Measurements from ENCODE around the gene MTERF4.

MTERF4 gene

DNA sequence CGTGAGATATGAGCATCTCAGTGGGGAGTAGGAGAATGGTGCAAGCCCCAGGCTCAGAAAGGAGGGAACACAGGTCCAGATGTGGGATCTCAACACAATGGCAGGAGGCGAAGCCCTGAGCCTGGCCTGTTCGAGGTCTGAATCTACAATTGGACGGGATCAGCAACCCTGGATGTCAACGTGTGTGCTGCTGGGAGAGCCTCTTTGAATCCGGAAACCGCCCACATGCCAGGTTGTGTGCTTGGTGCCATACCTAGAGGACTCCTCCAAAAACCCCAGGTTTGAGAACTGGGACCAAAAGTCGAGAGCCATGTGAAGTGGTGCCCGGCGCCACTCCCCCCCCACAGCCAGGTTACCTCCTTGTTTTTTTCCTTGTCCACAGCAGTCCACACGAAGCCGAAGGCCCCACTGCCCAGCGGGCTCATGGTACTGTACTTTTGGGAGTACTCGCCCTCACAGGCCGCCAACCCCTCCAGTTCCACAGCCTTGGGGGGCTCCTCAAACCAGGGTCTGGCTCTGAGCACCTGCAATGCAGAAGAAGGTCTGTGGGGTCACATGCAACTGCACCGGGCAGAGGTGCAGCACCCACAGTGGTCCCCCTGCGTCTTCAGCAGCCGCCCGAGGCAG, 20.4 kb upstream of the MTERF4 start:
- H3K27ac ChIP-seq, result no peak overlapping the region
- CTCF ChIA-PET, result no interaction called here
- TF ChIP-seq, protein P1, sequence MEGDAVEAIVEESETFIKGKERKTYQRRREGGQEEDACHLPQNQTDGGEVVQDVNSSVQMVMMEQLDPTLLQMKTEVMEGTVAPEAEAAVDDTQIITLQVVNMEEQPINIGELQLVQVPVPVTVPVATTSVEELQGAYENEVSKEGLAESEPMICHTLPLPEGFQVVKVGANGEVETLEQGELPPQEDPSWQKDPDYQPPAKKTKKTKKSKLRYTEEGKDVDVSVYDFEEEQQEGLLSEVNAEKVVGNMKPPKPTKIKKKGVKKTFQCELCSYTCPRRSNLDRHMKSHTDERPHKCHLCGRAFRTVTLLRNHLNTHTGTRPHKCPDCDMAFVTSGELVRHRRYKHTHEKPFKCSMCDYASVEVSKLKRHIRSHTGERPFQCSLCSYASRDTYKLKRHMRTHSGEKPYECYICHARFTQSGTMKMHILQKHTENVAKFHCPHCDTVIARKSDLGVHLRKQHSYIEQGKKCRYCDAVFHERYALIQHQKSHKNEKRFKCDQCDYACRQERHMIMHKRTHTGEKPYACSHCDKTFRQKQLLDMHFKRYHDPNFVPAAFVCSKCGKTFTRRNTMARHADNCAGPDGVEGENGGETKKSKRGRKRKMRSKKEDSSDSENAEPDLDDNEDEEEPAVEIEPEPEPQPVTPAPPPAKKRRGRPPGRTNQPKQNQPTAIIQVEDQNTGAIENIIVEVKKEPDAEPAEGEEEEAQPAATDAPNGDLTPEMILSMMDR (conservative IDR thresholded peaks at IDR 0.05; ENCODE audit: low read depth), result no peak
- POLR2A ChIA-PET (ENCODE audit: low non-redundant PET), result no interaction called here
- no peak for DNase-seq (ENCODE audit: low spot score)

DNA sequence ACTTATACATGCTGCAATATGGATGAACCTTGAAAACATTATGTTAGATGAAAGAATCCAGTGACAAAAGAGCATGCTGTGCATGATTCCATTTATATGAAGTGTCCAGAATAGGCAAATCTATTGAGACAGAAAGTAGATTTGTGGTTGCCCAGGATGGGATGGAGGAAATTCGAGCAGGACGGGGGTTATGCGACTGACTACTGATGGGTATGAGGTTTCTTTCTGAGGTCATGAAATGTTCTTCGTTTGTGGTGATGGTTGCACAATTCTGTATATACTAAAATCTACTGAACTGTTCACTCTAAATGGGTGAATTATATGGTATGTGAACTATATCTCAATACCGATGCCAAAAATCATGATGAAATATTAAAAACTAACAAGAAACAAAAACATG, 18.9 kb upstream of the MTERF4 start:
- no peak for DNase-seq (ENCODE audit: low spot score)
- TF ChIP-seq, protein P1 (conservative IDR thresholded peaks at IDR 0.05; ENCODE audit: low read depth), result no peak
- ChIA-PET CTCF (no interaction called here), POLR2A (ENCODE audit: low non-redundant PET) (no interaction called here)
- H3K27ac ChIP-seq, result no peak overlapping the region

DNA sequence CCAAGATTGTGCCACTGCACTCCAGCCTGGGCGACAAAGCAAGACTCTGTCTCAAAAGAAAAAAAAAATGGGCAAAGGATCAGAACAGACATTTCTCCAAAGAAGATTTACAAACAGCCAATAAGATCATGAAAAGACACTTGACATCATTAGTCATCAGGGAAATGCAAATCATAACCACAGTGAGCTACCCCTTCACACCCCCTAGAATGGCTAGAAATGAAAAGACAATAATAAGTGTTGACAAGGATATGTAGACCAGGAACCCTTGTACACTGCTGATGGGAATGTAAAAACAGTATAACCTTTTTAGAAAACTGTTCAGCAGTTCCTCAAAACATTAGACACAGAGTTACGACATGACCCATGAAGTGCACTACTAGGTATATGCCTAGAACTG, 18.4 kb upstream of the MTERF4 start:
- TF ChIP-seq, protein P1 (conservative IDR thresholded peaks at IDR 0.05; ENCODE audit: low read depth), result no peak
- ChIA-PET CTCF (interaction anchor here (0.6 kb wide), 1 partner anchor 213 kb away, joined by 3 read pairs; no protein-coding TSS in a partner anchor), POLR2A (ENCODE audit: low non-redundant PET) (no interaction called here)
- no peak overlapping the region for H3K27ac ChIP-seq
- no peak for DNase-seq (ENCODE audit: low spot score)

DNA sequence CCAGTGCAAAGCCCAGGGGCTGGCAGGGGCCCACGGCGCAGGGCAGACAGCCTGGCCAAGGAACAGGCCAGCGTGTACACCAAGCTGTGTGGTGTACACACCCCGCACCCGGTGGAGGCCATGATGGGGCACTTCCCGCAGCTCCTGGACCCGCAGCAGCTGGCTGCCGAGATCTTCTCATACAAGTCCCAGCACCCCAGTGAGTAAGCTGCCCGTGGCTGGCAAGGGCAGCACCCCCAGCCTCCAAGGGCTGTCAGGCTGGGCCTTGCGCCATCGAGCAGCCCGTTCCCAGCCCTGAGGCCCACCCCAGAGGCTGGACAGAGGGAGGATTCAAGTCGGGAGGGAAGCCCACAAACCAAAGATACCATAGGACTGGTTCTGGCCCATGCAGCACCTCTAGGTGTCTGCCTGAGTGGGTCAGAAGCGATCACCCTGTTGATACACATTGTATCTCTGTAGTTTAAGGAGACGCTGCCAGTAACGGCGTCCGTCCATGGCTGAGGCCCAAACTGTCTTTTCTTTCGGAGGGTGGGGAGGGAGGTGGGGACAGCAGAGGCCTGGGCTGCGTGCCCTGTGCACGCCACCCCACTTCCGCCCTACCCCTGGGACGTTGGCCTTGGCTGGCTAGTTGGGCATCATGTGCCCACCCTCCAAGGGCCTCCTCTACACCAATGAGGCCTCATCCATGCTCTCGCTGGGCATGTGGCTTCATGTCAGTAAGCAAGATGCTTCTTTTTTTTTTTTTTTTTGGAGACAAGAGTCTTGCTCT, 16.8 kb upstream of the MTERF4 start:
- ChIA-PET CTCF (interaction anchor here (0.7 kb wide), 1 partner anchor 53 kb away, joined by 4 read pairs; no protein-coding TSS in a partner anchor), POLR2A (ENCODE audit: low non-redundant PET) (no interaction called here)
- no peak overlapping the region for H3K27ac ChIP-seq
- TF ChIP-seq, protein P1 (conservative IDR thresholded peaks at IDR 0.05; ENCODE audit: low read depth), result no peak
- no peak for DNase-seq (ENCODE audit: low spot score)

DNA sequence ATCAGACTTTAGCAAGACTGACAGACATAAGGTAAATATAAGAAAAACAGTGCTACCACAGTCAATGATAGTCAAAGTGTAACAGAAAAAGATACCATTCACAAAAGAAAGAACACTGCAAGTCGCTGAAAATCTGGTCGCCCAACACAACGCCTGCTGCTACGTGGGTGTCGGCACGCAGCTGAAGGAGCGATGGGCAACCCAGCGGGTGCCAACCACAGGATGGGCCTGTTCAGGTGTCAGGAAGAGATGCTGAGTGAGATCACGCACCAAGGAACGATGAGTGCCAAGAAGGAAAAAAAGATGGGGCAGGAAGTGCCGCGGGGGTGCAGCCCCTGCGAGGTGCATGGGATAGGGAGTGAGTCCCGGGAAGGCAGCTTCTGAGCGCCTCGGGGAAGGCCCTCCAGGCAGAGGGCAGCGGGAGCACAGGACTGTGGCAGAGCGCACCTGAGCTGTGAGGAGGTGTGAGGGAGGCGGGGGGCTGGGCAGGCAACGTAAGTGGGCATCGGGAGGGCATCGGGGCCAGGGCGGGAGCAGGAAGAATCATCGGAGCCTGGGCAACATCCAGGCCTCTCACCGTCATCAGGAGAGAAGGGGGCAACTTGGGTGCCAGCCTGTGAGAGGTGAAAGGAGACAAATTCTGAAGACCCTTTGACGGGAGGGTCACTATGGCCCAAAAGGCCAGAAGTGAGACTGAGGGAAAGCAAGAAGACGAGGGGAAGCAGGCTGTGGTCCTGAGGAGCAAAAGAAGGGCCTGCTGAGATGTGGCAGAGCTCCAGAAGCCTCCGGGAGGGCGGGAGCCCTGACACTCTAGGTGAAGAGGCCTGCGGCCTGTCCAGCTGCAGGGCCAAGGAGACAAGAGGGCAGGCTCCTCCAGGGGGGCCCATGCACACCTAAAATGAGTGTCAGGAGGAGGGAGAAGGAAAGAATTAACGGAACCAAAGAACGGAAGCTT, 14.8 kb upstream of the MTERF4 start:
- ChIA-PET CTCF (no interaction called here), POLR2A (ENCODE audit: low non-redundant PET) (no interaction called here)
- no peak for DNase-seq (ENCODE audit: low spot score)
- no peak overlapping the region for H3K27ac ChIP-seq
- TF ChIP-seq, protein P1 (conservative IDR thresholded peaks at IDR 0.05; ENCODE audit: low read depth), result no peak

DNA sequence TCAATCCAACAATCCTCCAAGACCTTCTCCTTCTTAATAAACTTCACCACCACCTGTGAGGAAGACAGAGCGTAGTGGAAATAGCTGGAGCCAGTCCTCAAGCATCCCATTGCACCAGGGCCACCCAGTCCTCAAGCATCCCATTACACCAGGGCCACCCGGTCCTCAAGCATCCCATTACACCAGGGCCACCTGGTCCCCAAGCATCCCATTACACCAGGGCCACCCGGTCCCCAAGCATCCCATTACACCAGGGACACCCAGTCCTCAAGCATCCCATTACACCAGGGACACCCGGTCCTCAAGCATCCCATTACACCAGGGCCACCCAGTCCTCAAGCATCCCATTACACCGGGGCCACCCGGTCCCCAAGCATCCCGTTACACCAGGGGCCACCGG, 13.3 kb upstream of the MTERF4 start:
- TF ChIP-seq, protein P1 (conservative IDR thresholded peaks at IDR 0.05; ENCODE audit: low read depth), result no peak
- no peak overlapping the region for H3K27ac ChIP-seq
- POLR2A ChIA-PET (ENCODE audit: low non-redundant PET), result no interaction called here
- DNase-seq (ENCODE audit: low spot score), result no peak
- CTCF ChIA-PET, result no interaction called here

Measured in RWPE1 (cell line).